NT2/D1 (cell line): ENCODE results near the gene ITGB7.

ENCODE experiments used
- DNase-seq: peaks from one replicate; pipeline ENCODE4 v3.0.0-alpha.2; 2011; ENCODE audit warnings: low read depth, low spot score
- H3K27me3 ChIP-seq: 2 replicates; pipeline ENCODE4 v1.6.0; 2011; ENCODE audit warnings: mild to moderate bottlenecking; ENCODE audit not compliant: insufficient read length, insufficient read depth
- H3K36me3 ChIP-seq: 2 replicates; pipeline ENCODE4 v1.6.1; 2011; ENCODE audit warnings: mild to moderate bottlenecking, low read length, mixed read lengths; ENCODE audit not compliant: insufficient read depth, insufficient read length
- H3K4me1 ChIP-seq: 2 replicates; pipeline ENCODE4 v1.5.1; 2011; ENCODE audit not compliant: insufficient read depth, insufficient read length
- H3K4me3 ChIP-seq: 2 replicates; pipeline ENCODE4 v1.5.1; 2011; ENCODE audit warnings: low read depth; ENCODE audit not compliant: insufficient read length
- H3K9ac ChIP-seq: 2 replicates; pipeline ENCODE4 v1.6.0; 2011; ENCODE audit warnings: low read depth; ENCODE audit not compliant: insufficient read length
- H3K9me3 ChIP-seq: 2 replicates; pipeline ENCODE4 v1.5.1; 2011; ENCODE audit warnings: mild to moderate bottlenecking, low read length; ENCODE audit not compliant: insufficient read depth
- SUZ12 ChIP-seq: IDR thresholded peaks from 2 replicates; pipeline ENCODE4 v1.6.1; 2011; ENCODE audit not compliant: insufficient read length, insufficient read depth; ENCODE audit errors: extremely low read depth
- YY1 ChIP-seq: IDR thresholded peaks from 2 replicates; pipeline ENCODE4 v1.6.1; 2011; ENCODE audit not compliant: insufficient read length, insufficient read depth
- ZNF274 ChIP-seq: IDR thresholded peaks from 2 replicates; pipeline ENCODE4 v1.6.1; 2011; ENCODE audit warnings: mild to moderate bottlenecking, low read depth, low read length

The ITGB7 gene

GRCh38 chr12:53152390-53152789 lies 54.7 kb downstream of the ITGB7 start:
- DNase-seq, result no peak
- peaks cover 3% of the 10 kb centered on the region; the same call in 1 of the 2 replicates for H3K9me3 ChIP-seq
- H3K9ac ChIP-seq, result no peak overlapping the region
- H3K36me3 ChIP-seq, result no peaks in the 10 kb centered on the region
- no peaks in the 10 kb centered on the region for H3K4me1 ChIP-seq
- H3K4me3 ChIP-seq, result no peak overlapping the region
- no peaks in the 10 kb centered on the region for H3K27me3 ChIP-seq
- TF ChIP-seq YY1, result no peak

GRCh38 chr12:53151039-53151438 lies 56.0 kb downstream of the ITGB7 start:
- peaks cover 6% of the 10 kb centered on the region for H3K9me3 ChIP-seq
- no peaks in the 10 kb centered on the region for H3K27me3 ChIP-seq
- TF ChIP-seq SUZ12 (no peak), ZNF274 (no peak), YY1 (no peak)
- H3K36me3 ChIP-seq, result no peaks in the 10 kb centered on the region
- no peaks in the 10 kb centered on the region for H3K4me1 ChIP-seq
- H3K9ac ChIP-seq, result no peak overlapping the region
- H3K4me3 ChIP-seq, result no peak overlapping the region
- DNase-seq, result no peak

- Histone ChIP-seq H3K9me3 (peaks cover 6% of the 10 kb centered on the region), H3K9ac (no peak overlapping the region), H3K4me1 (no peaks in the 10 kb centered on the region), H3K36me3 (no peaks in the 10 kb centered on the region), H3K27me3 (no peaks in the 10 kb centered on the region), H3K4me3 (no peak overlapping the region)
- no peak for DNase-seq
- TF ChIP-seq SUZ12, result no peak
- no peak for TF ChIP-seq YY1
- no peak for TF ChIP-seq ZNF274
These were observed 59.4 kb downstream of the ITGB7 start for GRCh38 chr12:53147653-53148052.

DNA sequence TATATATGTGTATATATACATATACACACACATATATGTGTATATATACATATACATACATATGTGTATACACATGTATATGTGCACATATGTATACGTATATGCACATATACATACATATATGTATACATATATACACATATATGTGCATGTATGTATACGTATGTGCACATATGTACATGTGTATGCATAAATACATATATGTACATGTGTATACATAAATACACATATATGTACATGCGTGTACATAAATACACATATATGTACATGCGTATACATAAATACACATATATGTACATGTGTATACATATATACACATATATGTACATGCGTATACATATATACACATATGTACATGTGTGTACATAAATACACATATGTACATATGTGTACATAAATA lies 59.9 kb downstream of the ITGB7 start:
- no peak overlapping the region for H3K9ac ChIP-seq
- TF ChIP-seq SUZ12, result no peak
- TF ChIP-seq ZNF274, result no peak
- TF ChIP-seq YY1, result no peak
- peaks cover 6% of the 10 kb centered on the region for H3K9me3 ChIP-seq
- H3K4me3 ChIP-seq, result no peak overlapping the region
- H3K27me3 ChIP-seq, result no peaks in the 10 kb centered on the region
- H3K36me3 ChIP-seq, result no peaks in the 10 kb centered on the region
- no peak for DNase-seq
- no peaks in the 10 kb centered on the region for H3K4me1 ChIP-seq

DNA sequence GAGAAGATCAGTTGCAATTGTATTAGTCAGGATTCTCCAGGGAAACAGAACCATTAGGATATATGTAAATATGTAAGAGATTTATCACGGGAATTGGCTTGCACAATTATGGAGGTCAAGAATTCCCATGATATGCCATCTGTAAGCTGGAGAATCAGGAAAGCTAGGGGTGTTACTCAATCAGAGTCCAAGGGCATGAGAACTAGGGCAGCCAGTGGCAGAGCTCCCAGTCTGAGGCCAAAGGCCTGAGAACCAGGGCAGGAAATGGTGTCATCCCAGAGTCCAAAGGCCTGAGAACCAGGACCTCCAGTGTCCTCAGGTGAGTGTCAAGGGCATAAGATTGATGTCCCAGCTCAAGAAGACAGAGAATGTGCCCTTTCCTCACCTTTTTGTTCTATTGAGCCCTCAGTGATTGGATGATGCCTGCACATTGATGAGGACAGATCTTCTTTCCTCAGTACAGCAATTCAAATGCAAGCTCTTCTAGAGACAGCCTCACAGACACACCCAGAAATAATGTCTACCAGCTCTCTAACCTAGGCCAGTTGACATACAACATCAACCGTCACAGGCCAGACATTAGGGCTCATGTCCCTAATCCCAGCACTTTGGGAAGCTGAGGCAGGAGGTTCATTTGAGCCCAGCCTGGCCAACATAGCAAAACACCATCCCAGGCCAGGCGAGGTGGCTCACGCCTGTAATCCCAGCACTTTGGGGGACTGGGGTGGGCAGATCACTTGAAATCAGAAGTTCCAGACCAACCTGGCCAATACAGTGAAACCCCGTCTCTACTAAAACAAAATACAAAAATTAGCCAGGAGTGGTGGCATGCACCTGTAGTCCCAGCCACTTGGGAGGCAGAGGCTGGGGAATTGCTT lies 61.4 kb downstream of the ITGB7 start:
- H3K27me3 ChIP-seq, result no peaks in the 10 kb centered on the region
- H3K9me3 ChIP-seq, result peaks cover 6% of the 10 kb centered on the region
- no peak for TF ChIP-seq SUZ12
- no peak for TF ChIP-seq ZNF274
- no peak for TF ChIP-seq YY1
- H3K4me1 ChIP-seq, result no peaks in the 10 kb centered on the region
- no peaks in the 10 kb centered on the region for H3K36me3 ChIP-seq
- no peak overlapping the region for H3K4me3 ChIP-seq
- DNase-seq, result no peak
- H3K9ac ChIP-seq, result no peak overlapping the region

GRCh38 chr12:53143355-53143754 lies 63.7 kb downstream of the ITGB7 start:
- Histone ChIP-seq H3K4me1 (no peaks in the 10 kb centered on the region), H3K9ac (no peak overlapping the region), H3K4me3 (no peak overlapping the region), H3K36me3 (no peaks in the 10 kb centered on the region), H3K27me3 (no peaks in the 10 kb centered on the region), H3K9me3 (peaks cover 27% of the 10 kb centered on the region)
- DNase-seq, result no peak
- no peak for TF ChIP-seq ZNF274
- TF ChIP-seq YY1, result no peak
- no peak for TF ChIP-seq SUZ12
